GM18517 (cell line): ENCODE results near the gene FMNL1.

ENCODE experiments used
- ATAC-seq: cut with Tn5 transposase; IDR thresholded peaks from one replicate; pipeline ENCODE4 v1.9.1; 2021; ENCODE audit warnings: mild to moderate bottlenecking, moderate library complexity; ENCODE audit not compliant: unreplicated experiment

FMNL1 gene

GRCh38 chr17:45222996-45223538 lies 1.4 kb downstream of the FMNL1 start:
- ATAC-seq: no peak

- no peak for ATAC-seq
Observed at GRCh38 chr17:45223539-45224528, 2.1 kb downstream of the FMNL1 start.

- ATAC-seq: no peak
Observed at GRCh38 chr17:45224671-45225050, 3.0 kb downstream of the FMNL1 start.

GRCh38 chr17:45225051-45225700 lies 3.5 kb downstream of the FMNL1 start:
- ATAC-seq: no peak

GRCh38 chr17:45225964-45226530 lies 4.4 kb downstream of the FMNL1 start:
- peak; percentile 37 for ATAC-seq

GRCh38 chr17:45226576-45226975 lies 4.9 kb downstream of the FMNL1 start:
- no peak for ATAC-seq

GRCh38 chr17:45227101-45227925 lies 5.6 kb downstream of the FMNL1 start:
- peak; percentile 31 for ATAC-seq

- ATAC-seq: no peak
Observed at GRCh38 chr17:45227926-45228762, 6.5 kb downstream of the FMNL1 start.

GRCh38 chr17:45228763-45229539 lies 7.3 kb downstream of the FMNL1 start:
- peak; percentile 26 for ATAC-seq

- no peak for ATAC-seq
Observed at GRCh38 chr17:45229681-45230409, 8.2 kb downstream of the FMNL1 start.

- no peak for ATAC-seq
Observed at GRCh38 chr17:45230410-45230786, 8.7 kb downstream of the FMNL1 start.

GRCh38 chr17:45230787-45231480 lies 9.2 kb downstream of the FMNL1 start:
- no peak for ATAC-seq

GRCh38 chr17:45231481-45232116 lies 9.9 kb downstream of the FMNL1 start:
- no peak for ATAC-seq

- ATAC-seq: no peak
Observed at GRCh38 chr17:45232514-45233422, 11.1 kb downstream of the FMNL1 start.

GRCh38 chr17:45233423-45233924 lies 11.8 kb downstream of the FMNL1 start:
- no peak for ATAC-seq
